HG02840 (cell line): ENCODE results near the gene C11orf24.
A peak's percentile ranks its signal among the peaks of the same experiment; 100 is the strongest.

Experiments
- ATAC-seq: cut with Tn5 transposase; IDR thresholded peaks from one replicate; pipeline ENCODE4 v1.9.1; 2021; ENCODE audit warnings: mild to moderate bottlenecking, moderate library complexity, moderate number of reproducible peaks; ENCODE audit not compliant: unreplicated experiment, low FRiP score

Gene C11orf24

GRCh38 chr11:68271781-68272608 is at the start of gene C11orf24:
Gene C11orf24 (minus strand): TSS chr11:68271973. CDS start chr11:68263767, 8,206 bp downstream.
- ATAC-seq, result peak; percentile 79

GRCh38 chr11:68317147-68317785 is 45.5 kb upstream of the C11orf24 start:
- no peak for ATAC-seq

GRCh38 chr11:68315171-68315920 is 43.6 kb upstream of the C11orf24 start:
- ATAC-seq, result no peak

- no peak for ATAC-seq
Observed at GRCh38 chr11:68314203-68315170, 42.7 kb upstream of the C11orf24 start.

- ATAC-seq, result no peak
Observed at GRCh38 chr11:68313574-68314202, 41.9 kb upstream of the C11orf24 start.

- ATAC-seq, result no peak
Observed at GRCh38 chr11:68312780-68313573, 41.2 kb upstream of the C11orf24 start.

GRCh38 chr11:68312117-68312779 is 40.5 kb upstream of the C11orf24 start, which contains the start of gene LRP5:
Gene LRP5 (plus strand): TSS chr11:68312591. CDS start chr11:68312715, 124 bp downstream.
- no peak for ATAC-seq

GRCh38 chr11:68311160-68312116 is 39.7 kb upstream of the C11orf24 start:
- ATAC-seq, result no peak

- ATAC-seq, result no peak
Observed at GRCh38 chr11:68309621-68310185, 37.9 kb upstream of the C11orf24 start.

GRCh38 chr11:68308068-68308467 is 36.3 kb upstream of the C11orf24 start:
- no peak for ATAC-seq

- no peak for ATAC-seq
Observed at GRCh38 chr11:68306636-68307035, 34.9 kb upstream of the C11orf24 start.

- ATAC-seq, result no peak
Observed at GRCh38 chr11:68303982-68304780, 32.4 kb upstream of the C11orf24 start.

GRCh38 chr11:68303083-68303482 is 31.3 kb upstream of the C11orf24 start:
- ATAC-seq, result no peak

GRCh38 chr11:68302670-68303069 is 30.9 kb upstream of the C11orf24 start:
- no peak for ATAC-seq

GRCh38 chr11:68302256-68302655 is 30.5 kb upstream of the C11orf24 start:
- ATAC-seq, result no peak
